Measurements from ENCODE around the gene INHBC. TPM values are rescaled to one million over a fixed set of nuclear protein-coding genes. Genes with fewer than 3 reads are reported as not detected.
"Not testable (repeated sequence)": the region's sequence is repeated elsewhere in the genome, so short reads cannot be mapped to it uniquely, and the experiment has no call there.

The INHBC gene
- total RNA-seq, 1 donor from 2014 or later: not detected

DNA sequence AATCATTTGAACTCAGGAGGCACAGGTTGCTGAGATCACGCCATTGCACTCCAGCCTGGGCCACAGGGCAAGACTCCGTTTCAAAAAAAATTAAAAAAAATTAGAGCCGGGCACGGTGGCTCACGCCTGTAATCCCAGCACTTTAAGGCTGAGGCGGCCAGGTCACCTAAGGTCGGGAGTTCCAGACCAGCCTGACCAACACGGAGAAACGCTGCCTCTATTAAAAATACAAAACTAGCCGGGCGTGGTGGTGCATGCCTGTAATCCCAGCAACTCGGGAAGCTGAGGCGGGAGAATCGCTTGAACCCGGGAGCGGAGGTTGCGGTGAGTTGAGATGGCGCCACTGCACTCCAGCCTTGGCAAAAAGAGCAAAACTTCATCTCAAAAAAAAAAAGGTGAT is 39.5 kb upstream of the INHBC start:
- TF ChIP-seq, protein P1, sequence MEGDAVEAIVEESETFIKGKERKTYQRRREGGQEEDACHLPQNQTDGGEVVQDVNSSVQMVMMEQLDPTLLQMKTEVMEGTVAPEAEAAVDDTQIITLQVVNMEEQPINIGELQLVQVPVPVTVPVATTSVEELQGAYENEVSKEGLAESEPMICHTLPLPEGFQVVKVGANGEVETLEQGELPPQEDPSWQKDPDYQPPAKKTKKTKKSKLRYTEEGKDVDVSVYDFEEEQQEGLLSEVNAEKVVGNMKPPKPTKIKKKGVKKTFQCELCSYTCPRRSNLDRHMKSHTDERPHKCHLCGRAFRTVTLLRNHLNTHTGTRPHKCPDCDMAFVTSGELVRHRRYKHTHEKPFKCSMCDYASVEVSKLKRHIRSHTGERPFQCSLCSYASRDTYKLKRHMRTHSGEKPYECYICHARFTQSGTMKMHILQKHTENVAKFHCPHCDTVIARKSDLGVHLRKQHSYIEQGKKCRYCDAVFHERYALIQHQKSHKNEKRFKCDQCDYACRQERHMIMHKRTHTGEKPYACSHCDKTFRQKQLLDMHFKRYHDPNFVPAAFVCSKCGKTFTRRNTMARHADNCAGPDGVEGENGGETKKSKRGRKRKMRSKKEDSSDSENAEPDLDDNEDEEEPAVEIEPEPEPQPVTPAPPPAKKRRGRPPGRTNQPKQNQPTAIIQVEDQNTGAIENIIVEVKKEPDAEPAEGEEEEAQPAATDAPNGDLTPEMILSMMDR (IDR thresholded peaks at IDR 0.05; ENCODE audit: insufficient read depth, low read length, poor library complexity, severe bottlenecking): no peak
- Histone ChIP-seq H3K36me3 (ENCODE audit: control insufficient read depth, insufficient read depth, low read length) (no peaks in the 10 kb centered on the region), H3K27me3 (ENCODE audit: control insufficient read depth, insufficient read depth, low read length) (no peaks in the 10 kb centered on the region), H3K4me3 (ENCODE audit: low read depth, low read length) (no peak overlapping the region)
- DNase-seq (ENCODE audit: low read depth): no peak

DNA sequence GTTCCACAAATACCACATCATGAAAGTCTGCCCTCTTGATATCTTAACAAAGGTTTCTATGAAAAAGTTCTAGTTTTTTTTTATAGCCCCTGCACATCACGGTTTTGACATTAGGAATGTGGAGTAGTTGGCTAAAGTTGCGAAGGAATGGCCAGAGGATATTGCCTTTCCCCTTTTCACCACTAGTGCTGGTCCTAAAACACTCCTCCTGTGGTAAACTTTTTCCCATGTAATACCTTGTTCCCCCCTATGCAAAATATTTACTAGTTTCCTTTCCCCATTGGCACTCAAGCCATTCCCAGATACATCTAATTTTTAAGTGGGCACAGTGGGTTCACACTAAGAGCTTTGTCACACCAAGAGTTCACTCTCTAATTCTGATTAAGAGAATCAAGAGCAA is 37.1 kb upstream of the INHBC start:
- no peak for DNase-seq (ENCODE audit: low read depth)
- Histone ChIP-seq H3K27me3 (ENCODE audit: control insufficient read depth, insufficient read depth, low read length) (no peaks in the 10 kb centered on the region), H3K36me3 (ENCODE audit: control insufficient read depth, insufficient read depth, low read length) (no peaks in the 10 kb centered on the region), H3K4me3 (ENCODE audit: low read depth, low read length) (no peak overlapping the region)
- TF ChIP-seq, protein P1 (IDR thresholded peaks at IDR 0.05; ENCODE audit: insufficient read depth, low read length, poor library complexity, severe bottlenecking): no peak

DNA sequence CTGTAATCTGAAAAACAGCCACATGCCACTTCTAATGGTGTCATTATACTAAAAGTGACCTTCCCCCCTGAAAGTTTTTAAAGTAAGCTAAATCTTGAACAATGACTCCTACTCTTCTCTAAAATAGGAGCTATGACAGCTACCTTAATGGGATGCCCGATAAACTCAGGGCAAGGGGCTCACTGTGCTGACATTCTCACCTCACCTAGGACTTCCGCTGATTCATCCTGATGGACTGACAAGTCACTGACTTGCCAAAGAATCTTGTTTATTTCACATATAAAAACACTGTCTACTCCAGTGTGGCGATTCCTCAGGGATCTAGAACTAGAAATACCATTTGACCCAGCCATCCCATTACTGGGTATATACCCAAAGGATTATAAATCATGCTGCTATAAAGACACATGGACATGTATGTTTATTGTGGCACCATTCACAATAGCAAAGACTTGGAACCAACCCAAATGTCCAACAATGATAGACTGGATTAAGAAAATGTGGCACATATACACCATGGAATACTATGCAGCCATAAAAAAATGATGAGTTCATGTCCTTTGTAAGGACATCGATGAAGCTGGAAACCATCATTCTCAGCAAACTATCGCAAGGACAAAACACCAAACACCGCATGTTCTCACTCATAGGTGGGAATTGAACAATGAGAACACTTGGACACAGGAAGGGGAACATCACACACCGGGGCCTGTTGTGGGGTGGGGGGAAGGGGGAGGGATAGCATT is 34.7 kb upstream of the INHBC start:
- not testable (repeated sequence) for H3K27me3 ChIP-seq (ENCODE audit: control insufficient read depth, insufficient read depth, low read length); H3K36me3 ChIP-seq (ENCODE audit: control insufficient read depth, insufficient read depth, low read length); DNase-seq (ENCODE audit: low read depth); H3K4me3 ChIP-seq (ENCODE audit: low read depth, low read length)

DNA sequence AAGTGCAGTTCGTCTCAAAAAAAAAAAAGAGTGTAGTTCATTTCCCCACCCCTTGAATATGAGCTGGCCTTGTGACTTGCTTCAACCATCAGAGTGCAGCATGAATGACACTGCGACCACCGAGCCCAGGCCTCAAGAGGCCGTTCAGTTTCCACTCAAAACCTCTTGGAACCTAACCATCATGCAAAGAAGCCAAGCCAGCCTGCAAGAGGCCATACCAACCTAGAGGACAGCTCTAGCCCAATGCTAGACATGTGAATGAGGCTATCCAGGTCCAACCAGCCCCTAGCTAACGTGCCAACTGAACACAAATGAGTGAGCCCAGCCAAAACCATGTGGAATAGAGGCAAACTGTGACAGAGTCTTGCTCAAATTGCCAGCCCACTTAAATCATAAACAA is 33.4 kb upstream of the INHBC start:
- no peaks in the 10 kb centered on the region for H3K36me3 ChIP-seq (ENCODE audit: control insufficient read depth, insufficient read depth, low read length)
- TF ChIP-seq, protein P1 (IDR thresholded peaks at IDR 0.05; ENCODE audit: insufficient read depth, low read length, poor library complexity, severe bottlenecking): no peak
- no peak overlapping the region for H3K4me3 ChIP-seq (ENCODE audit: low read depth, low read length)
- no peaks in the 10 kb centered on the region for H3K27me3 ChIP-seq (ENCODE audit: control insufficient read depth, insufficient read depth, low read length)
- no peak for DNase-seq (ENCODE audit: low read depth)

DNA sequence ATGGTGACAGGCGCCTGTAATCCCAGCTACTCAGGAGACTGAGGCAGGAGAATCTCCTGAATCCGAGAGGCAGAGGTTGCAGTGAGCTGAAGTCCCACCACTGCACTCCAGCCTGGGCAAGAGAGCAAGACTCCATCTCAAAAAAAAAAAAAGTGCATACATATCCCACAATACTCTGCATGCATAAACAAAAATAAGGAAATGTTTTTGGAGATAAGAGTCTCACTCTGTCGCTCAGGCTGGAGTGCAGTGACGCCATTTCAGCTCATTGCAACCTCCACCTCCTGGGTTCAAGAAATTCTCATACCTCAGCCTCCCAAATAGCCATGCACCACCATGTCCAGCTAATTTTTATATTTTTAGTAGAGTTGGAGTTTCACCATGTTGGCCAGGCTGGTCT is 32.4 kb upstream of the INHBC start:
- not testable (repeated sequence) for DNase-seq (ENCODE audit: low read depth); H3K36me3 ChIP-seq (ENCODE audit: control insufficient read depth, insufficient read depth, low read length); H3K27me3 ChIP-seq (ENCODE audit: control insufficient read depth, insufficient read depth, low read length); H3K4me3 ChIP-seq (ENCODE audit: low read depth, low read length)

DNA sequence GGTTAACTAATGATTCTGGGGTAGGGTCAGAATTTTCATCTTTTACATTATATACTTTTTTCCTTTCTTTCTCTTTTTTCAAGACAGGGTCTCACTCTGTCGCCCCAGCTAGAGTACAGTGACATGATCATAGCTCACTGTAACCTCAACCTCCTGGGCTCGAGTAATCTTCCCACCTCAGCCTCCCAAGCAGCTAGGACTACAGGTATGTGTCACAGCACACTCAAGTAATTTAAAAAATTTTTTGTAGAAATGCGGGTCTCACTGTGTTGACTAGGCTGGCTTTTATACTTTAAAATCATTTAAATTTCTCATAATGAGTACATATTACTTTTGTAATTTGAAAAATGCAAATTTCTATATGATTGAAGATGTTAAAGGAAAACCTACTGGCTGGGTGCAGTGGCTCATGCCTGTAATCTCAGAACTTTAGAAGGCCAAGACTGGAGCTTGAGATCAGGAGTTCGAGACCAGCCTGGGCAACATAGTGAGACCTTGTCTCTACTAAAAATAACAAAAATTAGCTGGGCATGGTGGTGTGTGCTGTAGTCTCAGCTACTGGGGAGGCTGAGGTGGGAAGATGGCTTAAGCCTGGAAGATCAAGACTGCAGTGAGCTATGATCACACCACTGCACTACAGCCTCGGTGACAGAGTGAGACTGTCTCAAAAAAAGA is 29.5 kb upstream of the INHBC start:
- DNase-seq (ENCODE audit: low read depth): no peak
- TF ChIP-seq, protein P1 (IDR thresholded peaks at IDR 0.05; ENCODE audit: insufficient read depth, low read length, poor library complexity, severe bottlenecking): no peak
- H3K27me3 ChIP-seq (ENCODE audit: control insufficient read depth, insufficient read depth, low read length): no peaks in the 10 kb centered on the region
- no peaks in the 10 kb centered on the region for H3K36me3 ChIP-seq (ENCODE audit: control insufficient read depth, insufficient read depth, low read length)
- no peak overlapping the region for H3K4me3 ChIP-seq (ENCODE audit: low read depth, low read length)

DNA sequence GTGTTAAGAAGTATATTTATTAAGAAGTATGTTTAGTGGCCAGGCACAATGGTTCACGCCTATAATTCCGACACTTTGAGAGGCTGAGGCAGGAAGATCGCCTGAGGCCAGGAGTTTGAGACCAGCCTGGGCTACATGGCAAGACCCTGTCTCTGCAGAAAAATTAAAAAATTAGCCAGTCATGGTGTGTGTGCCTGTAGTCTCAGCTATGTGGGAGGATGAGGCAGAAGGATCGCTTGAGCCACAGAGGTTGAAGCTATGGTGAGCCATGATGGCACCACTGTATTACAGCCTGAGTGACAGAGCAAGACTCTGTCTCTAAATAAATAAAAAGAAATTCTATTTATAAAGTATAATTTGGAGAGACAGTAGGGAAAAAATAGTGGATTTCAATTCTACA is 24.1 kb upstream of the INHBC start:
- Histone ChIP-seq H3K27me3 (ENCODE audit: control insufficient read depth, insufficient read depth, low read length) (no peaks in the 10 kb centered on the region), H3K4me3 (ENCODE audit: low read depth, low read length) (no peak overlapping the region), H3K36me3 (ENCODE audit: control insufficient read depth, insufficient read depth, low read length) (no peaks in the 10 kb centered on the region)
- no peak for DNase-seq (ENCODE audit: low read depth)
- TF ChIP-seq, protein P1 (IDR thresholded peaks at IDR 0.05; ENCODE audit: insufficient read depth, low read length, poor library complexity, severe bottlenecking): no peak

DNA sequence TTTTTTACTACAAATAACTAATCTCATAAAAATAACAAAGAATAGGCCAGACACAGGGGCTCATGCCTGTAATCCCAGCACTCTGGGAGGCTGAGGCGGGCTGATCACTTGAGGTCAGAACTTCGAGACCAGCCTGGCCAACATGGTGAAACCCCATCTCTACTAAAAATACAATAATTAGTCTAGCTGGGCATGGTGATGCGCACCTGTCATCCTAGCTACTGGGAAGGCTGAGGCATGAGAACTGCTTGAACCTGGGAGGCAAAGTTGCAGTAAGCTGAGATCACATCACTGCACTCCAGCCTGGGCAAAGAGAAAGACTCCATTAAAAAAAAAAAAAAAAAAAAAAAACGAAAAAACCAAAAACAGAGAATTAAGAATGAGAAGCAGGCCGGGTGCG is 20.4 kb upstream of the INHBC start:
- not testable (repeated sequence) for DNase-seq (ENCODE audit: low read depth); H3K4me3 ChIP-seq (ENCODE audit: low read depth, low read length); H3K27me3 ChIP-seq (ENCODE audit: control insufficient read depth, insufficient read depth, low read length); H3K36me3 ChIP-seq (ENCODE audit: control insufficient read depth, insufficient read depth, low read length)

All from kidney epithelial cell (primary cell).